SKM-1 (cell line): Measurements from ENCODE around the gene FHOD1.
A peak's percentile ranks its signal among the peaks of the same experiment; 100 is the strongest.

Source experiments
- DNase-seq: peaks from one replicate; lab custom pipeline; 2025; ENCODE audit not compliant: unreplicated experiment; lab: John Stamatoyannopoulos, UW

FHOD1 gene

GRCh38 chr16:67247192-67248072, at the start of gene FHOD1:
TSS of gene FHOD1 (minus strand) at chr16:67247481. CDS start at chr16:67247410, 71 bp downstream.
- DNase-seq, result peak; percentile 85

- DNase-seq, result no peak
Measured at GRCh38 chr16:67296420-67296819, 49.1 kb upstream of the FHOD1 start.

GRCh38 chr16:67294938-67295361, 47.7 kb upstream of the FHOD1 start:
- no peak for DNase-seq

- DNase-seq, result no peak
Measured at GRCh38 chr16:67294171-67294757, 47.0 kb upstream of the FHOD1 start.

- no peak for DNase-seq
Measured at GRCh38 chr16:67291461-67291860, 44.2 kb upstream of the FHOD1 start.

- no peak for DNase-seq
Measured at GRCh38 chr16:67287960-67288359, 40.7 kb upstream of the FHOD1 start.

GRCh38 chr16:67286441-67287235, 39.4 kb upstream of the FHOD1 start:
- DNase-seq, result no peak

GRCh38 chr16:67284699-67285646, 37.7 kb upstream of the FHOD1 start:
- no peak for DNase-seq

GRCh38 chr16:67283826-67284555, 36.7 kb upstream of the FHOD1 start:
- DNase-seq, result no peak

- DNase-seq, result no peak
Measured at GRCh38 chr16:67283039-67283825, 36.0 kb upstream of the FHOD1 start.

GRCh38 chr16:67282447-67282805, 35.1 kb upstream of the FHOD1 start:
- DNase-seq, result no peak

- no peak for DNase-seq
Measured at GRCh38 chr16:67281536-67282446, 34.5 kb upstream of the FHOD1 start.

- no peak for DNase-seq
Measured at GRCh38 chr16:67280090-67281015, 33.1 kb upstream of the FHOD1 start.

GRCh38 chr16:67279296-67280089, 32.2 kb upstream of the FHOD1 start, which contains the start of gene PLEKHG4:
TSS of gene PLEKHG4 (plus strand) at chr16:67279532. CDS start at chr16:67280045, 513 bp downstream.
- peak; percentile 44 for DNase-seq

GRCh38 chr16:67278773-67279295, 31.6 kb upstream of the FHOD1 start:
- peak; percentile 8 for DNase-seq
